NCI-H2029 (cell line): ENCODE measurements around the gene C1QTNF1.
"Not testable (repeated sequence)": the region's sequence is repeated elsewhere in the genome, so short reads cannot be mapped to it uniquely, and the experiment has no call there.

Experiments
- DNase-seq: peaks from one replicate; lab custom pipeline; 2025; lab: John Stamatoyannopoulos, UW

C1QTNF1 gene

DNA sequence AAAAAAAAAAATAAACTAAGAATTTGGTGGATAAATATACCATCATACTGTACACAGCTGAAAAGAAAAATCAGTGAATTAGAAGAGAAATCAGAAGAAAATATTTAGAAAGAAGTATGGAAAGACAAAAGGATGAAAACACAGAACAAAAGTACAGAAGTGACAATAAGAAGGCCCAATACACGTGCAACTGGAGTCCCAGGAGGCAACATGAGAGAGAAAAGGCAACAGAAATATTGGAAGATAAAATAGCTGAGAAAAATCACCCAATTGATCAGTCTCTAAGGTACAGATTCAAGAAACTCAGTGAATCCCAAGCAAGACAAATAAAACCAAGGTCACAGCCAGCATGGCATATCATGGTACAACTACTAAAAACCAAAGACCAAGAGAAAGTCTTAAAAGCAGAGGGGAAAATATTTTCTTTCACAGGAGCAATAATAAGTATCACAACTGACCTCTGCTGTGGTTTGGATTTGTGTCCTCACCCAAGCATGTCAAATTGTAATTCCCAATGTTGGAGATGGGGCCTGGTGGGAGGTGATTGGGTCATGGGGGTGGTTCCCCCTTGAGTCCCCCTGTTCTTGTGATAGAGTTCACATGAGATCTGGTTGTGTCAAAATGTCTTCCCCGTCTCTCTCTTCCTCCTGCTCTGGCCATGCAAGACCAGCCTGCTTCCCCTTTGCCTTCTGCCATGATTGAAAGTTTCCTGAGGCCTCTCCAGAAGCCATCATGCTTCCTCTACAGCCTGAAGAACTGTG, 30.4 kb downstream of the C1QTNF1 start:
- DNase-seq, result no peak

DNA sequence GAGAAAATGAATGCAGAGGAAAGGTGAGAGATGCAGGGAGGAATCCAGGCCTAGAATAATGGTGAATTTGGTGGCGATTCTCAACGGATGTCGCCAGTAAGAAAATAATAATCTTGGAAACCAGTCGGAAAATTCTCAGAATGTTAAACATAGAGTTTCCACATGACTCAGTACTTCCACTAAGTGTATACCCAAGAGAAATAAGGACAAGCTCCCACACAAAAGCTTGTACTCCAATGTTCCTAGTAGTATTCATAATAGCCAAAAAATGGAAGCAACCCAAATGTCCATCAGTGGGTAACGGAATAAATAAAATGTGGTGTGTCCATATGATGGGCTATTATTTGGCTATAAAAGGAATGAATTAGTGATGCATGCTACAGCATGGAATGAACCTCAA, 31.2 kb downstream of the C1QTNF1 start:
- DNase-seq, result no peak

DNA sequence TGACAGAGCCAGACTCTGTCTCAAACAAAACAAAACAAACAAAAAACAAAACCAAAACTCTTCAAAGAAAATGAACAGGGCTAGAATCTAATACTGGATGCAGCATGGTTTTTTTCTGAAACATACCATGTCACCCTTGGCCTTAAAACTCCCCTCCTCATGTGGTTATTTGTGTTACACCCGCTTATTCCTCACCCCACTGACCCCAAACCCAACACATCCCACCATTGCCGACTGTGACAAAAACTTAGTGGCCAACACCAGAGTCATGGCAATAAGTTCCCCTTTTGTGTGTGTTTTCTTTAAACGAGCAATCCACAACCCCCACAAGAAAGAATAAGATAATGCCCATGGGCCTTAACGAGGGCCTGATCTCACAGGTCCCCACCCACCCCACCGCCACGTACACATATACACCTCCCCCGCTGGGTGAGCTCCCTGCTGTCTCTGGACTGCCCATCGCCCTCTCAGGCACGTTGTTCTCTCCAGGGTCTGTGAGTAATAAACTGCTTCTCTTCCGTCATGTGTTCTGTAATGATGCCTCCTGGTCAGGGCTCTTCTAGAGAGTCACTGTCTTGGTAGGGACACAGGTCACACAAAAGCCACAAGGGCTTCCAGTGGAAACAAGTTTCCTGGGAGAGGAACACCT, 33.9 kb downstream of the C1QTNF1 start:
- no peak for DNase-seq

DNA sequence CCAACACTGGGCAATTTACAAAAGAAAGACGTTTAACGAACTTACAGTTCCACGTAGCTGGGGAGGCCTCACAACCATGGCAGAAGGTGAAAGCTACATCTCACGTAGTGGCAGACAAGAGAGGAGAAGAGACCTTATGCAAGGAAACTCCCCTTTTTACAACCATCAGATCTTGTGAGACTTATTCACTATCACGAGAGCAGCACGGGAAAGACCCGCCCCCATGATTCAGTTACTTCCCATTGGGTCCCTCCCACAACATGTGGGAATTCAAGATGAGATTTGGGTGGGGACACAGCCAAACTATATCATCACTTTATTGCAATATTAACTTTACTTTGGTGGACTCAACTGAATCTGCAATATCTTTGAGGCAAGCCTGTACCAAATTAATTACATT, 38.7 kb downstream of the C1QTNF1 start:
- no peak for DNase-seq

DNA sequence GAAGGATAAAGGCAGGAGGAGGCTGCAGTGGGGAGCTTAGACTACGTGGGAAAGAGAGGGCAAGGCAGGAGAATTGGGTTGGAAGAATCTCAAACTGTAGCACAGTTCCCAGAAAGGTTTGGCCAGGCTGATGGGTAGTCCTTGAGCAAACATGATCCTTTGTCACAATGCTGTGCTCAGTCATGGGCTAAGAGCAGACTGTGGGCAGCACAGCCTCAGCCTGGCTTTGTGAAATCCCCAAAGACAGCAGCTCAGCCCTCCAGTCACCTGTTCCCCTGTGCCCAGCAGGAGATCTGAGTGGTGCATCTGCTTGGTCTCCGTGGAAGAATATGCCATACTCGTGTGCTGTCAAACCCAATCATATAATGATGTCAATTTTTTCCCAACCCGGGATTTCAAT, 40.1 kb downstream of the C1QTNF1 start:
- DNase-seq, result no peak

DNA sequence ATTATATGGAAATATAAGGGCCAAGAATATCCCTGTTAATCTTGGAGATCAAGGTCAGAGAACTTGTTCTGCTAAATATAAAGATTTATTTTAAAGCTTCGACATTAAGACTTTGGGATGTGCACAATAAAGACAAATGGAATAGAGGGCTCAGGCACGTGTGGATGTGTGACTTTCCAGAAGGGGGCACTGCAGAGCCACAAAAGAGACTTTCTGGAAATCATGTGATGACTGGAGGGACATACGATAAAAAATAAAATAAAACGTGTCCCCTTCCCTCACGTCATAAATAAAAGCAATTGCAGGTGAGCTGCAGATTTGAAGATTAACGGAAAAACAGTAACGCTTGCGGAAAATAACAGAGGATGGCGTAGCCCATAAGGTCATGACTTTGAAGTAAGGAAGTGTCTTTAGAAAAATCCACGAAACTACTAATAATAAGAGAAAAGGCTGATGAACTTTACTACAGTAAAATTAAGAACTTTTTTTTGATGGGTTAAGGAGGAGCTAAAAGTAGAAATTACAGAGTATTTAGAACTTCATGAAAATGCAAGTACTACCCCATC, 41.2 kb downstream of the C1QTNF1 start:
- no peak for DNase-seq

DNA sequence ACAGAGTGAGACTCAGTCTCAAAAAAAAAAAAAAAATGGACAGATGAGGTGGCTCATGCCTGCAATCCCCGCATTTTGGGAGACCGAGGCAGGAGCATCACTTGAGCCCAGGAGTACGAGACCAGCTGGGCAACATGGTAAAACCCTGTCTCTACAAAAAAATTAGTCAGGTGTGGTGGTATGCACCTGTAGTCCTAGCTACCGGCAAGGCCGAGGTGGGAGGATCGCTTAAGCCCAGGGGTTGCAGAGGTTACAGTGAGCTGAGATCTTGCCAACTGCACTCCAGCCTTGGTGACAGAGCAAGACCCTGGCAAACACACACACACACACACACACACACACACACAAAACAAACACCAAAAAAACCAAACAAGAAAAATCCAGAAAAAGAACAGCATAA, 43.0 kb downstream of the C1QTNF1 start:
- DNase-seq, result no peak

DNA sequence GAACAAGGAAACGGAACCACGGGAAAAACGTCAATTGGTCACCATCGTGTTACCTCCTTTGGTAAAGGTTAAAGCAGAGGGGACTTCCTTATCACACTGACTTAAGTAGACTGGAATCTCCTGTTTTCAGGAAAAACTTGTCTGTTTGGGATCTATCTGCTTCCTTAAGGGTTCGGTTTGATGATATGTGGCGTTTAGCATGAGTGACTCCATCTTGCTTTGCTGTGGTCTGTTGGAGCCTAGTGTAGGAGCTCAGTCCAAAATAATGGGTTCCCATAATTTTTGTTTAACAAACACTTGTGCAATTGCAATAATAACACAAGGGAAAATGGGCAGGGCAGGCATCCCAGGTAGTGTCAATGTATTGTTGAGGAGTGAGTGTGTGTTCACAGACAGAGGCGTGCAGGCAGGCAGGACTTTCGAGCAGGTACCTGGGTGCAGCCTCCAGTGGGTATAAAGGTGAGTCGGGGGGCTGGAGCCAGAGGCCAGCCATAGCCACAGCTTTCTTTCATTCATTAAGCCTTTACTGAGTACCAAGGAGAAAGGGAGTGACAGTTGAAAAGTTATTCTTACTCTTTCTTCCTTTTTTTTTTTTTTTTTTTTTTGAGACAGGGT, 46.4 kb downstream of the C1QTNF1 start:
- no peak for DNase-seq

DNA sequence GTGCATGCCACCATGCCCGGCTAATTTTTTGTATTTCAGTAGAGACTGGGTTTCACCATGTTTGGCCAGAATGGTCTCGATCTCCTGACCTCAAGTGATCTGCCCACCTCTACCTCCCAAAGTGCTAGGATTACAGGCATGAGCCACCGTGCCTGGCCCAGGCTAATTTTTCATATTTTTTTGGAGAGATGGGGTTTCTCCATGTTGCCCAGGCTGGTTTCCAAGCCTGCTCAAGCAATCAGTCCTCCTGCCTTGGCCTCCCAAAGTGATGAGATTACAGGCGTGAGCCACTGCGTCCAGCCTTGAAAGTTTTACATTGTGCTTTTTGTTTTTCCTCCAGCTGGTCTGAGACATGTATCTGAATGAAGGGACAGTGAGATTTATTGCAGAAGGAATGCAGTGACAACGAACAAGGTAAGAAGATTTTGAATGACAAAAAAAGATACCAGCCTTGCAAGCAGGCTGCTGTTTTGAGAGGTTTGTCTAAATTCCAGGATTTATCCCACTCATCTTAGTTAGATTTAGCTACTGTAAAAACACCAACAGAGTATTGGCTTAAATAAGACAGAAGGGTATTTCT, 47.3 kb downstream of the C1QTNF1 start:
- DNase-seq, result no peak

DNA sequence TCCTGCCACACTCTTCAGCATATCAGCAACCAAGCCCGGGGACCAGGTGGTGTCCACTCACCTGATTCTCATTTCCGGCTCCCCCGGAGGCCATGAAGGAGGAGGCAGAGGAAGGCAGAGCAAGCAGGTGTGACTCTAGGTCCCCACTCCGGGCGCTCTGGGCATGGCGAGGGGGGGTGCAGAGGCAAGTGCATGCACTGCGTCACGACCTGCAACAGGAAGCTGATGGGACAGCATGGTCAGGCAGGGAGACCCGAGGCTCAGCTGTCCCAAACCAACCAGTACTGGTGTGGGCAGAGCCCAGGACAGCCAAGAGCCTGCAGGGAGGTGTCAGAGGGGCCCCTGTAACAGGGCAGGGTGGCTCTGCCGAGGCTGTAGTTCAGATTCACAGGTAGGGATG, 48.6 kb downstream of the C1QTNF1 start:
- DNase-seq, result no peak

DNA sequence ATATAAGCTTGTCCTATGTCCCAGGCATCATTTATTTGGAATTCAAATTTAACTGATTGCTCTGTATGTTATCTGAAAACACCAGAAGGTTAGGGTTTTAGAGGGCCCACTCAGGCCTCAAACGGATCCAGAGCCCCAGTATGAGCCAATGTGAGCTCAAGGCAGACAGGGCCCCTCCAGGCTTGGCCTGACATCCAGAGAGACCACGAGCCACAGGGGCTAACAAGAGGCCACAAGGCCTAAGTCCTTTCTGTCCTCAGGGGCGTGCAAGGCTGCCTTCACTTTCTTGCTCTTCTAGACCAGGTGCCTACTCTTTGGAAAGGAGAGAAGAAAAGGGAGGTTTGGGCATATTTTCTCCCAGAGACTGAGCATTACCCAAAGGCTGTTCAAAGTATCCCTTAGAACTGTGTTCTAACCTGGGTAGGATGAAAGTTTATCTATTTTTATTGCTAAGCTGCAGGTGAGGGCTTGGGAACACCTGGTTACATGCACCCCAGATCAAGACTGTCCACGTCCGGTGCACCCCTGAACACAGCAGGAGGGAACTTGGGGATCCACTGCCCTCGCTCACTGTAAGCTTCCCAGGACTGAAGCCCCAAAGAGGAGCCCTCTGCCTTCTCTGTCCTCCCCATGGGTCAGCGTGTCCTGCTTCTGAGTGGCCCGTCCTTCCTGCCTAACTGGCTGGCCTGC, 49.2 kb downstream of the C1QTNF1 start:
- DNase-seq, result no peak

DNA sequence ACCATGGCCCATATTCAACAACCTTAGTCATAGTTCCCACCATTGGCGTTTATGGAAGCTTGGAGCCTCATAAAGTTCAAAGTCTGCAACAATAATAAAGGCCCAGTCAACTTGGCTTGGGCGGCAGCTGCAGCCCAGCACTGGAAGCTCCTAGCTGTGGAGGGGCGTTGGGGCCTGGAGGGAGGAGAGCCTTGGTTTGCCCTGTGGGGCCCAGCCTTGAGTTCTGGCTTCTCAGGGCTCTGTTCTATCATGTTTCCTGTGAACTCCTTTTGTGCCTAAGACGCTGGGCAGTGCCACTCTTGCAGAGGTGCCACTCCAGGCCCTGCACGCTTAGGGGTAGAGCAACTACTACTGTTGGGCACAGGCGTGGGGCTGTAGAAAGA, 49.7 kb downstream of the C1QTNF1 start:
- DNase-seq, result no peak

DNA sequence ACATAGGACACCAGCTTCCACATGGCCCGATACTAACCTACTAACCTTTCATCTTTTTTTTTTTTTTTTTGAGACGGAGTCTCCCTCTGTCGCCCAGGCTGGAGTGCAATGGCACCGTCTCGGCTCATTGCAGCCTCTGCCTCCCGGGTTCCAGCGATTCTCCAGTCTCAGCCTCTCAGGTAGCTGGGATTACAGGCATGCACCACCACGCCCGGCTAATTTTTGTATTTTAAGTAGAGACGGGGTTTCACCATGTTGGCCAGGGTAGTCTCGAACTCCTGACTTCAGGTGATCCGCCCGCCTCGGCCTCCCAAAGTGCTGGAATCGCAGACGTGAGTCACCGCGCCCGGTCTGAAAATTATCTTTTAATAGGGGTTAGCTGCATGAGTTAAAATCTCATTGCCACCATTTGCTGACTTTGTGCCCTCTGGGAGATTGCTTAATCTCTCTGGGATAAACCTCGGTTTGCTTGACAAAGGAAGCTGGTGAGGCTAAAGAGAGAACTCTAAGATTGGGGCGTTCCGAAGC, 50.2 kb downstream of the C1QTNF1 start:
- DNase-seq, result not testable (repeated sequence)

DNA sequence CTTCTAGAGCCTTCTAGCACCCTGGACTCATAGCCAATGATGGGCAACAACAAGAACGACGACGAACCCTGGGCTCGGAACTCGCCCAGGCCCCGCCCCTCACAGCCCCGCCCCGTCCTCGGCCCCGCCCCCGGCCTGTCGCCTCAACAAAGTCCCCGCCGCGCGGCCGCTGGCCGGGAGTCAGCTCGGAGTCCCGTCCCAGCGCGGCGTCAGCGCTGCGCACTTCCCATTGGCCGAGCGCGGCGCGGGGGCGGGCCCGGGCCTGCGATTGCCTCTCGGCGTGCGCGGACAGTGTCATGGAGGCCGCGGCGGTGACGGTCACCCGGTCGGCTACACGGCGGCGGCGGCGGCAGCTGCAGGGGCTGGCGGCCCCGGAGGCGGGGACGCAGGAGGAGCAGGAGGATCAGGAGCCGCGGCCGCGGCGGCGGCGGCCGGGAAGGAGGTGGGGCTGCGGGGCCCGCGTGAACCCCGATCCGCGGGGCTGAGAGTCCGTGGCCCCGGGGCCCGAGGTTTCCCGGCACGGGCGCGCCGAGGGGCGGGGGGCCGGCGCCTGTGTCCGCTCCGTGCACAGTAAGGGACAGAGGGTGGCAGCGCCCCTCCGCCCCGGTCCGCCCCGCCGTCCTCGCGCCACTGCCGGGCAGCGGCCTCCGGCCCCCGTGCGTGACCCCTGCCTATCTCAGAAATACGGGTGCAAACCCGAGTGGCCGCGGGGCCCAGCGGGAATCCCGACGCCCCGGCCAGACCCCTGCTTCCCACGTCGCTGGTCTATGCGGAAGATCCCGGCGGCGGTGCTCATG, 50.9 kb downstream of the C1QTNF1 start, which contains the start of gene ENGASE:
Gene ENGASE (plus strand): TSS at position 176 of the 797 bp plus-strand sequence. CDS start 121 bp downstream, at position 297.
- peak; percentile 81 for DNase-seq

DNA sequence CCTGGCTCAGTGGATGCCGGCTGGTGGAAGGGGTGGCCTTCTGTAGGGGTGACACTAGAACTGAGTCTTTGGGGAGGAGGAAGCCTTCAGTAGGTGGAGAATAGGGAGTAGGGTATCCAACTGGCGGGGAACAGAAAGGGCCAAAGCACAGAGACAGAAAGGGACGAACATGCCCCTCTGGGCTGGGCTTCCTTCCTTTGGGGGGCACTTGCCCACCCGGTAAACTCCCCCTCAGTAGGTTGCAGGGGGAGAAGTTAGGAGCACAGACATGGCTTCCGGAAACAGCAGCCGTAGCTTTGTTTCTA, 51.4 kb downstream of the C1QTNF1 start:
- no peak for DNase-seq

DNA sequence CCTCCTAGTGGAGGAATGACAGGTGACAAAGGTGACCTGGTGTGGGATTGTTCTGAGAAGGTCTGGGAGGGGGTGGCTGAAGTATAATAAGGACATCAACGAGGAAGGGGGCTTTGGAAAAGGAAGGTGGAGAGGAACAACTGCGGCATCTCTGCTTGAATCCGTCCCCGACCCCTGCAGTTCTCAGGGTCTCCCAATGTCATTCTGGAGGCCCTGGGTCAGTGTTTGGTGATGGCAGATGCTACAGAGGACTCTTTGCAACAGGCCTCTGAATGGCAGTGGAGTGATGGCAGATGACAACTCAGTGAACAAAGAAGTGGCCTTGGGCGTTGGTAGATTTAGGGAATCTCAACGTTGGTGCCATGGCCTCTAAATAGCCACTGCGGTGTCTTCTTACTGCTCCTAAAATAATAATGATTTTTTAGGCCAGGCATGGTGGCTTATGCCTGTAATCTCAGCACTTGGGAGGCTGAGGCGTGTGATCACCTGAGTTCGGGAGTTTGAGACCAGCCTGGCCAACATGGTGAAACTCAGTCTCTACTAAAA, 52.0 kb downstream of the C1QTNF1 start:
- DNase-seq, result no peak

DNA sequence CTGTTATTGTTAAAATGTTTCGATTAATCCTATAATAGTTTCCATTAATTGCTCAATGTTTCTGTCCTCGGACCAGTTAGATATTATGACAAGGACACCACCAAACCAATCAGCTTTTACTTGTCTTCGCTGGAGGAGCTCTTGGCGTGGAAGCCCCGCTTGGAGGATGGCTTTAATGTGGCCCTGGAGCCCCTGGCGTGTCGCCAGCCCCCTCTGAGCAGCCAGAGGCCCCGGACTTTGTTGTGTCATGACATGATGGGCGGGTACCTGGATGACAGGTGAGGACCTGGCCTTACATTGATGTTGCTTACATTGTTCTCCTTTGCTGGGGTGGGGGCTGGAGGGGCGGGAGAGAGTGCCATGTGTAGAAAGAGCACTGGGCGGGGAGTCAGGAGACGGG, 53.6 kb downstream of the C1QTNF1 start:
- no peak for DNase-seq

DNA sequence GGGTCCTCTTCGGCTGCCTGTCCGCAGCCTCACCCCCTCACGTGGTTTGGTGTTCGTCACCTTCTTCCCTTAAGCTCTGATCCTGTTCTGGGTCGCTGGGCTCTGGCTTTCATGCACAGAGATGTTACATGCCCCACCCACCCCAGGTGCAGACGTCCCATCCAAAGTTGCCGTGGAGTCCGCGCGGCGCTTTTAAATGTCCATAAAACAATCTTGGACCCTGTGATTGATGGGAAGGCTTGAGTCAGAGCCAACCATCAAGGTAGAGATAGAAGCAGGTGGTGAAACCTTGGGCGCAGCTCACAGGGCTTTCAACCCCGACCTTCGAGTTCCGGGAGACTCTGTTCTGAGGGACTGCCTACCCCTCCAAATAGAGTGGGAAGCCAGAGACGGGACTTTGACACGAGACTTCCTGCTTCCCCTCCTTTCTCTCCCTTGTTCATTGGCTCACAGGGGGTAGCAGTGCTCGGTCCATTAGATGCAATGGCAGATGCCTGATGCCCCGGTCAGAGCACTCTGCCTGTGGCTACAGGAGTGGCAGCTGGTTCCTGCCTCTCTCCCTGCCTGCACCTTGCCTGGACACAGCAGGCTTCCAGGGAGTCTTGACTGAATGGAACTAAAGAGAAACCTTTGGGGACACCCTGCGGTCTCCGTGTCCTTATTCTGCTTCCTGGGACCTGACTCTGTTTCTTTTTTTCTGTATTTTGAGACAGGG, 54.7 kb downstream of the C1QTNF1 start:
- DNase-seq, result no peak

DNA sequence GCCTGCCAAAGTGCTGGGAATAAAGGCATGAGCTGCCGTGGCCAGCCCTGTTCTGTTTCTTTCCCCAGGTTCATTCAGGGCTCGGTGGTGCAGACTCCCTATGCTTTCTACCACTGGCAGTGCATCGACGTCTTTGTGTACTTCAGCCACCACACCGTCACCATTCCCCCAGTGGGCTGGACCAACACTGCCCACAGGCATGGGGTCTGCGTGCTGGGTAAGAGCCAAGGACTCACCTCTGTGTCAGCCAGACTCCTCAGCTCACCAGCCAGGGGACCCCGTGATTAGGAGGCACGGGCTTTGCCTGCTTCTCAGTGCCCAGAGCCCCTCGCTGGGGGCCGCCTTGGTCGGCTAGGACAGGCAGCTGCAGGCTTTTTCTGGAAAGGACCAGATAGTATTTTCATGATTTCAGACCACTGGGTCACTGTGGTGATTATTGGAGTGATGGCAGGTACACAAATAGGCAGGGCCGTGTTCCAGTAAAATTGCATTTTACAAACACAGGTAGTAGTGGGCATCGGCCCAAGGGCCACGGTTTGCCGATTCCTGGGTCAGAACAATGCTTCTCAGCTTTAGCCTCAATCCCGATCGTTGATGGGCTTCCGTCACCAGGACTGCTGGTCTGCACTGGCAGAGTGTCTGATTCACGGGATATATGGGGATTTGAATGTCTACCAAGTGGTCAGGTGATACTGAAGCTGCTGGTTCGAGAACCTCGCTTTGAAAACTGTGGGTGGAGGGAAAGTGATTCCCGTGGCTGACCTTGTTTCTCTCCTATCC, 55.6 kb downstream of the C1QTNF1 start:
- DNase-seq, result no peak
